GM19395 (cell line): ENCODE results near the gene GALK1.
"Not testable (repeated sequence)": the region's sequence is repeated elsewhere in the genome, so short reads cannot be mapped to it uniquely, and the experiment has no call there.

Experiments used
- ATAC-seq: cut with Tn5 transposase; IDR thresholded peaks from one replicate; pipeline ENCODE4 v1.9.1; 2021; ENCODE audit warnings: mild to moderate bottlenecking, moderate library complexity; ENCODE audit not compliant: unreplicated experiment

Gene GALK1

DNA sequence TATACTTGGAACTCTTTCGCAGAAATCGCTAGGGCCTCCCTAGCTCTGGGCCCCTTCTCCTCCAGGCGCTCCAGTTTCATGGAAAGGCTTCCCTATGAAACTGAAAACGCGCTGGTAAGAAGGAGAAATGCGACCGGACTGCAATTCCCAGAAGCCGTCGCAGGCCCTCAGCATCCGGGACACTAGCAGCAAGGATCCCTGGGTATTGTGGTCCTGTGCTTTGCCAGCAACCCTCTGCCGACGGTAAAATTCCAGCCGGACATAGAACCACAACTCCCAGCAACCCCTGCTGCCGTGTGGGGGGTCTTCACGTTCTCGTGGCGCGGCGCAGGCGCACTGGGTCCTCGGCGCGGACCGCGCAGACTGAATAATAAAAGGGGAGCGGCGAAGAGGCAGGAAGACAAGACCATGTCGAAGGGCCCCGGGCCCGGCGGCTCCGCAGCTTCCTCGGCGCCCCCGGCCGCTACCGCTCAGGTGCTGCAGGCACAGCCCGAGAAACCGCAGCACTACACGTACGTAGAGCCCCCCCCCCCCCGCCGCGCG lies 19.6 kb upstream of the GALK1 start, which contains the start of gene UNK:
Gene UNK, plus strand, starts transcription at position 334 of the 543 bp plus-strand sequence. Its CDS starts 75 bp downstream, at position 409.
- peak; percentile 60 for ATAC-seq

DNA sequence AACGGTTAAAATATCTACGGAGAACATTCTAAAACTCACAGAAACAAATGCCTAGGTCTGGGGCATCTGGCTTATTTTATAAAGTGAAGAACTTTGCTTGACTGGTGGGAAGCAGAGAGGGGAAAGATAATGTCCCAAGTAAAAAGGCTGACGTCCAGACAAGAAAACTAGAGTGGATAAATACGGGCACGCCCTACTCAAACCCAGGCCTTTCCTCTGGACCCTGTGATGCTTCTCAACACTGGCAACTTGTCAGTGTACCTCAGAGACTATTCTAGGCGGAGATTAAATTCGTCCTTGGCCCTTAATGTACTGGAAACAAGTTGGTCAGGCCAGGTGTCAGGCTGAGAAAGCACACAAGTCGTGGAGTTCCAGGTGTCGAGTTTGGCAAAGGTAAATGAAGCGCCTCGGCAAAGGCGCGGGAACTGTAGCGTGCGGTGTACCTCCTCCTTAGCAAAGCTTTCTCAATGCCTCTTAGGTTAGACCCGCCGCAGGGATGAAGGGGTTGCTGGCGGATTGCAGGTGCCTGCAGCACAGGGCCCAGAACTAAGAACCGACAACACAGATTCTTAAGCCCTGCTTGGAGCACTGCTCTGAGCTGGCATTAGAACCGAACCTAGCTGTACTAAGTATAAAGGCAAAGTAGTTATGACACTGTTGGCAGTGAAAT lies 18.9 kb upstream of the GALK1 start:
- ATAC-seq: peak; percentile 6

DNA sequence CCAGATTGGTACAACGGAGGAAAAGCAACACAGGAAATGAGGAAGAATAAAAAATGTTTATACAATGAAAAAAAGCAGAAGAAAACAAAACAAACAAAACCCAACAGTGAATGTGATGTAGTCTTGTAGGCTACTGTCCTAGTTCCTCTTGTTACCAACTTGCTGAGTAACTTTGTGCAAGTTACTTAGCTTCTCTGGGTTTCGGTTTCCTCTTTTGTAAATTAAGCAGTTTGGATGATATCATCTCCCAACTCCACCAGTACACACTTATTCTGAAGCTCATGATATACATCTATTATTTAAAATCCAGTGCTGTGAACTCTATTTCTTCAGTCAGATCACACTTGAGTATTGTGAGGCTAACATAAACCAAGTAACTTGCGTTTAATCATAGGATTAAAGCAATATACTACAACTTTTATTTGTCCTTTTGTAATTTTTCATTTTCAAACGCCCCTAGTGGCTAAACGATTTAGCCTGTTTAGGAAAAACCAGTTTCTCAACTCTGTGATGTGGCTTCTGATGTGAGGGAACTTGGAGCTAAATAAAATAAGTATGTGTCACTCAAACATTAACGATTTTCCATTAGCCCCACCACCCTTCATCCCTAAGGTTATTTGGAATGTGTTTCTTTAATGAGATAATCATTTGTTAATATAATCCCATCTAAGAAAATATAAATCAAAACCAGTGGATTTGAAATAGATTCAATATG lies 18.2 kb upstream of the GALK1 start:
- ATAC-seq: peak; percentile 19

DNA sequence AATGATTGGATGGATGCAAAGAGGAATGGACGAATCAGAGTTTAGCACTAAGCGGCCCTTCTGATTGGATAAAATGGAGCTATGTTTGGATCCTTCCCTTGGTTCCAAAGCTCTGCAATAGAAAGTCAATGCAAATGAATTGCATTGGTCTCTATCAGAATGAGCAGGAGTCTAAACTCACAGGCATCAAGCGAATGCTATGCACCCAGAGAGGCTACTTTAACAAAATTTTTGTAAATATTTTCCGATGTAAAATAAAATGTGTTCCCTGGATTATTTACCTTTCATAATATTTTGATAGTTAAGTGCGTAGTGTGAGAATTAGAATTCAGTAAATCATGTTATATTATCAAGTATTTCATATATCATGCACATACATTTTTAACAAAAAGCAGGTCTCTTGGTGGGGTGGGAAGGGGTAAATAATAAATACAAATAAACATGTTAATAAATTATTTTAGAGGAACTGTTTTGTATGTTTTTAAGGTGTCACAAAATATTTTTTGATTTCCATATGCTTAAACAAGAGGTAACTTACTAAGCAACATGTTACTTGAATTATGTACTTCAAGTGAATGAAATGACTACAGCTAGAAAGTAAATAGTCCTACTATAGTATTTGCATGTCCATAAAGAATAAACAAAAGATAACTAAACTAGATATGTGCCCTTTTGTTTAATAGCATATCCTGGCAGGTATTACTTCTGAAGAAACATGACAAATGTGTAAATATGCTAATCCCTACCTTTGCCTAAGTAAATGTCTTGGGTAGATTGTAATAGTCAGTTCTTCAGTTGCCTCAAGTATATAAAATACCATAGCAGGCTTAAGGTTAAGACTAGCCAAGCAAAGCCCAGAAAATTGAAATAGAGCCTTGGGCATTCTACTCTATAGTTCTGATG lies 15.2 kb upstream of the GALK1 start:
- no peak for ATAC-seq

DNA sequence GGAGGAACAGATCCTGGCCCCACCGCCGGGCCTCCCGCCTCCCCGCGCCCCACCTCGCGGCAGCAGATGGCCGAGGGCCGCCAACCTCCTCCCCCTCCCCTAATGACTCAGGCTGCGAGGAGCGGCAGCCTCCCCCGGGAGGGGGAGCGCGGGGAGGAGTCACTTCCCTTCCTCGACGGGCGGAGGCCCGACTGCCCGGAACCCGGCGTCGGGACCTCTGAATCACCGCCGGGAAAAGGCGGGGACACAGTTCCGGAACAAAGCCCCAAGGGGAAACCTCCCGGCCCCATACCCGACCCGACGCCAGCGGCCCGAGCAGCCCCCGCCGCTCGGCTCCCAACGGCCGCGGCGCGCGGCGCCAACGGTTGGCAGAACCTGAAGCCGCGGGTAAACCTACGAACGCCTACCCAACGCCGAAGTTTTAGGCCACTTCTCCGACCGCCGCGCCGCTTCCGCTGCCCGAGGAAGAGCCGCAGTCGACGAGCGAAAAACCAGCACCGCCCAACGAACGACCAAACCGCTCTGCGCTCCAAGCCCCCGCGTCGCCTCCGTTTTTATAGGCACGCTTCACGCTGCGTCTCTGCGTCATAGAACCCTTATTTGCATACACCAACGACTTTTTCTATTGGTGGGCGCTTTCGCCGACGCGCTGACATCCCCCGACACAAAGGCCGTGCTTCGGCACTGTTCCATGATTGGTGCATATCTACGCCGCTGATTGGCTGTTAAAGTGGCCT lies 14.4 kb upstream of the GALK1 start:
- peak; percentile 67 for ATAC-seq

DNA sequence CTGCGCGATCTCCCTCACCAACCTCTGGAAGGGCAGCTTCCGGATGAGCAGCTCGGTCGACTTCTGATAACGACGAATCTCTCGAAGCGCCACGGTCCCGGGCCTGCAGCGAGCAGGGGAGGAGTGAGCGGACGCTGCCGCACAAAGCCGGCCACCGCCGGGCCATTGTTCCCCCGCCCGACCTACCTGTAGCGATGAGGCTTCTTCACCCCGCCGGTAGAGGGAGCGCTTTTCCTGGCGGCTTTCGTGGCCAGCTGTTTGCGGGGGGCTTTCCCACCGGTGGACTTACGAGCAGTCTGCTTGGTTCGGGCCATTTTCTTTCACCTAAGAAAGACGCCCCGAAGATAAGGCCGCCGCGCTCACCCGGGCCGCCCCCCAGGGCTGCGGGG lies 13.9 kb upstream of the GALK1 start:
- ATAC-seq: peak; percentile 15

DNA sequence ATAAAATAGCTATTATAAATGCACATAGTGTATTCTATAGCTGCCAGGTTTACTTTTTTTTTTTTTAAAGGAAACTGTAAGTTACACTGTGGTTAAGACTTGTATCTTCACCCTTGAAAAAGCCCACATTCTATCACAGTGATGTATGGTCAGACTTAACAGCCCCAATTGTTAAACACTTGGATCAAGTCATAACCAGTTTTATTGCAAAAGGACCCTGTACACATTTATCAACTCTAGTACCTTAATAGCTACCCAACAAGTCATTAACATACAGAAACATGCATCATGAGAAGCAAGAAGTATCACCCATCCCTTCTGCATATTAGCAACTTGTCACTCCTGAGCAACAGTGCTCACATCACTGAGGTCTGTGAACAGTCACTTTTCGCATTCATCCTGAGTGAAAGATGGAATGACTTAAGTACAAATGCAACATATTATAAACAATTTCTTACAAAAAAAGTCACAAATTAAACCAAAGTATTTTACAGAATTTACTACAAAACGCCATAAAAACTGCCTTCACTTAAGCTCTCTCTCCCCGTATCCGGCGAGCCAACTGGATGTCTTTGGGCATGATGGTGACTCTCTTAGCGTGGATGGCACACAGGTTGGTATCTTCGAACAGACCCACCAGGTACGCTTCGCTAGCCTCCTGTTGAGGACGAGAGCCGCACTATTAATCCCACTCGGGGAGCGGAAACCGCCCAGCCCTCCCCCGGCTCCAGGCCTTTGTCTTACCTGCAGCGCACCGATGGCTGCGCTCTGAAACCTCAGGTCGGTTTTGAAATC lies 13.3 kb upstream of the GALK1 start:
- not testable (repeated sequence) for ATAC-seq

DNA sequence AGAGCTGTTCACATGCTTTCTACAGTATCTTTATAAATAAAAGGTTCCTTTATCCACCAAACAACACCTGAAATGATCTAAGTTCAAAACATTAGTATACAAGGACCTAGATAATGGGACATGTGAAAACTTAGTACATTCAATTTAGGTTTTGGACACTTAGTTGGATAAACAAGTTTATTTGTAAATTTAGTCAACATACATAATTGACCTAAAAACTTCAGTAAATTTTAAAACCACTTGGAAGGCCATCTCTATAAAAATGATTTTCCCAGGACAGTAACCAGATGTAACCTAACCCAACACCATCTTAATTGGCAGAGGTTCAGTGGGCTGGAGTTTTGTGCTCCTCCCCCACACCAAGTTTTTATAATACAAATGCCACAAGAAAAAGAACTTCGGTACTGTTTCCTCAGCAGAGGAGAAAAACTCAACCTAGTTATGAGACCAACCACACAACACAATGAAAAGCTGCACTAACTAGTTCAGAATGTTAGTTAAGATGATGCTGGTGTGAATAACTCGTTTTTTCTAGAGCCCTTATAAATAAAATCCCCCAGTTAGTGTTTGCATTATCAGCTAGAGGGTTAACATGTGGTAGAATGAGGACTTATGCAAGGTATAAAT lies 12.4 kb upstream of the GALK1 start:
- ATAC-seq: no peak

DNA sequence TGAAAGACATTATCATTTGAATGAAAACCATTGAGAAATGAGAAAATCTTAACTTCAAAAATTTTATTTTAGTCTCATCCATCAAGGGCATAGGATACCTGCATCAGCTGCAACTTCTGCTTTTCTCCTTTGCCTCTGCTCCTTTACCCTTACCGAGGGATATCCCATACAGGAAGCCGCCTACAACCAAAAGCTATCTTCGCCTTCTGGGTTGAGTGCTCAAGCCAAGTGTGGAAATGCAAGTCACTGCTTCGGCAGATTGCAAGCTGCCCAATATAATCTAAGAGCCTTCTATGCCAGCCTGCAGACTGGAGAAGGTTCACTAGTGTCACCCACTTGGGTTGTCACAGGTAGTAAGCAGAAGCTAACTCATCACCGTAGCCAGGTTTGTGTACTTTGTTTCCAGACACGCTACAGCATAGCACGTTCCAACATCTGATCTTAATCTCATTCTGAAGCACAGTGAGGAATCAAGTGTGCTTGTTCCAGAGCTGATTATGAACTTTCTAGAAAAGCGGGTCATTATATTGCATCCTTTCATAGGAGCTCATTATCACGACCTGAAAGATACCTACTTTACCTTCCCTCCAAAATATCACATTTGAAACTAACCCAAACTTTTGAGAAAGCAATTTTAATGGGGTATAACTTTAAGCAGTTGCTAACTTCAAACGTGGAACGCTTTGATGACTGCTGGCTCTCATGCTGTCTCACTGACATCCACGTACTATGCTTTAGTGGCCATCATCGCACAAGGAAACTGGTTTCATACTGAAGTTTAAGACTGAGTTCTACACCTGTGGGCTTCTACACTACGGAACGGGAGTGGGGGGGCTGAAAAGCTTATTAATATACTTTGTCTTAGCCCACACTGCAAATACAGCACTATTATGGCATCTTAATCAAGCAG lies 11.6 kb upstream of the GALK1 start:
- ATAC-seq: no peak

DNA sequence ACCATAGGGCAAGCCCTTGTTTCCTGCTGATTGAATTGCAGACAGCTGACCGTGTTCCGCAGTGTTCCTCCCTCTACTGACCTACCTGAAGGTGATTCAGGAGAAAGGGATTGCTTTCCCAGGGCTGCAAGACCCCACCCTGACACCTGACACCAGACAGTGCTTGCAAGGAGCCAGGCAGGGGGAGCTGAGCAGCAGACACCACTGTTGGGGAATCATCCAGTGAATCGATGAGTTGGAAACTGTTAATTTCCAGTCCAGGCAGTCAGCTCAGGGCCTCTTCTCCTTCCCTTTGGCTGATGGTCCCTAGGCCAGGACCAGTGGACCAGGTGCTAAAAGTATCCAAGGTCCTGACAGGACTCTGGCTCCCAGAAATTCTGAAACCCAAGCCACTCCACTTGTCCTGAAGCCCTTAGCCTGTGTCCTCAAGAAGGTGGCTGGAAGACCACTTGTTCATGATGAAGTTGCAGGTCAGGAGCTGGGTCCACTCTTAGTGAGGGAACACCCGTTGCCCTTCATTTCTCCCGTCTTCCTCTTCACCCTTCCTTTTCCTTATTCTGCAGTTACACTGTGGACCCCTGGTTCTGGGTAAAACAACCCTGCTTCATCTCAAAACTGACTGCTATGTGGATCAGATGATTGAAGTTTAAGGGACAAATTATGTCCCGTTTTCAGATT lies 10.1 kb upstream of the GALK1 start:
- ATAC-seq: no peak

DNA sequence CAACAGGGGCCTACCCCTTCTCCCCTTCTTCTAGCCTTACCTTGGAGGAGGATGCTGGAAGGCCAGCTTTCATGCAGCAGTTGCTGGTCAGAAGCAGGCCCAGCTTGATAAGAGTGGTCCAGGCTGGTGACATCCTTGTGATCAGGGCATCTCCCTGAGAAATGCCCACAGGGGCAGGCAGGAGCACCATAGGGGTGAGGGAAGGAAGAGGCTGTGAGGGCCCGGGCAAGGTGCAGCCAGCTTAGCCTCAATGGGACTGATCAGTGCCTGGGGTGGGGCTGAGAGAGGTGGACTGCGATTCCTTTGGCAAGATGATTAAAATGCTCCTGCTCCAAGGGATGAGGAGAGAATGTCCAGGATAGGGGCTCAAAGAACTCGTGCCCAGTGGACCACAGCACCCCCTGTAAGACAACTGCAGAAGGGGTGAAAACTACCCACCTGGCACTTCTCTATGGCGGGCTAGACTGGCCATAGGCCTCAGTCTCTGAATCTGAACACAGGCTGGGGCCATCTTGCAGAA lies 9.5 kb upstream of the GALK1 start:
- no peak for ATAC-seq

DNA sequence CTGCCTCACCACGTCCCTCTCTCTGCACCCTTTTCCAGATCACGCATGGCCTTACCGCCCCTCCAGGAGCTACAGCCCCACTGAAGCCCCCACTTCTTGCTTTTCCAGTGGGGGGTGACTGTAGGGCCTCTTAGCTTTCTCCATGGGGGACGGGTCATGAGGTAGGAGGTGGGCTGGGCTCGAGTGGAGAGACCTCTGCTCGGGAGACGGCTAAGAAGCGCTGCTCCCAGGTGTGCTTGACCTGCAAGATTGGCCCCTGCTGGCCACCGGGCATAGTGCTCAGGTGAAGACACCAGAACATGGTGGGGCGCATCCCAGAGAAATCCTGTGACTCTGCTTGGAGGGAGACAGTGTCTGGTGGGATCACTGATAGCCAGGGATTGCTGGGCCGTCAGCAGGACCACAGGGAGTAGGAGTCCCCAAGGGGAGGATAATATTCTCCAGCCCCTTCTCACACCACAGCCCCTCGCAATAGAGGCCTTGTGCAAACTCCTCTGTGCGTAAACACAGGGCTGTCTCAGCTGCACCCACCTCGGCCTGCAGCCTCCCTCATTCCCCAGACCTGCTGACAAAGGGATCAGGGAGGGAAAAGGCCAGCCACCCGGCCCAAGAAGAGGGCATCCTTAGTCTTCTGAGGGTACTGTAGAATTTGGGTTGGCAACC lies 8.9 kb upstream of the GALK1 start:
- ATAC-seq: no peak

DNA sequence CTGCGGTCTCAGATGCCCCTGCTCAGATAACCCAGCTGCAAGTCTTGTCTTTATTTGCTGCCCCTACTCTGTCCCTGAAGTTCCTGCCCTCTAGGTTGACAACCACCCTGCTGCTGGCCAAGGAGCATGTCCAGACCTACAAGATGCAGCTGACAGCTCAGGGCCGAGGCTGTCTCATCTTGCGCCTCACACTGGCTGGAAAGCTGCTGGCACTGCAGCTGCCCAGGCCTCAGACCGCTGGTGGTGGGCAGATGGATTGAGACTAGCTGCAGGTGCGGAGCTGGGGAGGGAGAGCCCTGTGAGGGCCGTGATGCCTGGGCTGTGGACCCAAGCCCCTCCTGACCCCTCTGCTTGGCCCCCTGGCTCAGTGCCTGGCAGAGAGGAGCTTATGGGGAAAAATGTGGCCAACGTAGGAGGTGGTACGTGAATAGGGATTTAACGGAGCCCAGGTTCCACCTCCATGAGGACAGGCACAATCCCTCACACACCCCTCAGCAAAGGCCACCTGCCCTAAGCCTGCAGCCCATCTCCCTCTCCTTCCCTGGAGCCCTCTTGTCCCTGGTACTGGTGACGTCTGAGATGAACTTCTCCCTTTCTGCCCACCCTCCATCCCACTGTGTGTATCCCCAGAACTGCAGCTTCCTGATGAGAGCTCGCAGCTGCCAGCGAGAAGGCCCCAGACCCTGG lies 8.3 kb upstream of the GALK1 start:
- ATAC-seq: no peak

DNA sequence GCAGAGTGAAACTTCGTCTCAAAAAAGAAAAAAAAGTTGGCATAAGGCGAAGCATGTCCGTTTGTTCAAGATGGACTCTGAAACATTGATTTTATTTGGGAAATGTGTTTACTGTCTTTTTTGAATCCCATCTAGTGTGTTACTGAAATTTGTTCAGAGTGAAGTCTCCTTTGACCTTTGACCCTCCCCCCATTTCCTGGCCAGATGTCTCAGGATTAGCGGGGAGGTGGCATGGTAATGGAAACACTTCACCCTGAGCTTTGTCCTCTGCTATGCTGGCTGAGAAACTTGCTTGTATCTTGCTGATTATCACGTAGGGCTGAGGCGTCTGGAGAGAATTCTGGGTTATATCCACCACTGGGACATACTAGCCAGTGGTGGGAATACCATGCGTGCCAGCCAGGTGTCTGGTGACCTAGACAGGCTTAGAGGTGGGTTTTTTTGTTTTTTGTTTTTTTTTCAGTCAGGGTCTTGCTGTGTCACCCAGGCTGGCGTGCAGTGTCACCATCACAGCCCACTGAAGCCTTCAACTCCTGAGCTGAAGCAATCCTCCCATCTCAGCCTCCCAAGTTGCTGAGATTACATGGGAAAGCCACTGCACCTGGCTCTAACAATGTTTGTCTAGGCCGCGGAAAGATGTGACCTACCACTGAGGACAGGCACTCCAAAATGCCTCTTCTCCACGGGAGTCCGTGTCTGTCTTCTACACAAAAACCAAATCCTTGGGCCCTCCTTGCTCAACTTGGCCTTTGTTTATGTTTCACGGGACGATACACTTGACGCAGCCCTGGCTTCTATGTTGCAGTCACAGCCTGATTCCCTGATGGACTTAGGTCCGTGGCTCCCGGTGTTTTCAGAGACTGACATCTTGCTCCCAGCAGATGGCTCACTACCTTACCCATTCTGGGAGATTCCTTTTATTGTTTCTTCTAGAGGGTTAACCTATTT lies 6.6 kb upstream of the GALK1 start:
- no peak for ATAC-seq

DNA sequence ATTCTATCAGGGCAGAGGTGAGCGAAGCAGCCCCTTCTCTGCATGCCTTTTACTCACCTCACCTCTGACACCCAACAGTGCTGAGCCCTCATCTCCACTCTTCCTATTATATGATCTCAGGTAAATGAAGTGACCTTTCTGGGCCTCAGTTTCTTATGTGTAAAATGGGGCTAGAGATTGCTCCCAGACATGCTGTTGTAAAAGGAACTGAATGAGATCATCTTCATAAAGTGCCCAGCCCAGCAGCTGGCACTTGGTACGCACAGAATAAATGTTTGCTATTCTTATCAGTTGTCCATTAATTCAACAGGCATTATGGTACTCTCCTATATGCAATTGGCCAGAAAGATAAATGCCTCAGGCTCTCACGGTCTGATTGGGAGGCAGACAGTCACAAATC lies 4.5 kb upstream of the GALK1 start:
- no peak for ATAC-seq
